ENCODE data around the gene DDX24.
A peak's percentile ranks its signal among the peaks of the same experiment; 100 is the strongest.

Gene DDX24, protein sequence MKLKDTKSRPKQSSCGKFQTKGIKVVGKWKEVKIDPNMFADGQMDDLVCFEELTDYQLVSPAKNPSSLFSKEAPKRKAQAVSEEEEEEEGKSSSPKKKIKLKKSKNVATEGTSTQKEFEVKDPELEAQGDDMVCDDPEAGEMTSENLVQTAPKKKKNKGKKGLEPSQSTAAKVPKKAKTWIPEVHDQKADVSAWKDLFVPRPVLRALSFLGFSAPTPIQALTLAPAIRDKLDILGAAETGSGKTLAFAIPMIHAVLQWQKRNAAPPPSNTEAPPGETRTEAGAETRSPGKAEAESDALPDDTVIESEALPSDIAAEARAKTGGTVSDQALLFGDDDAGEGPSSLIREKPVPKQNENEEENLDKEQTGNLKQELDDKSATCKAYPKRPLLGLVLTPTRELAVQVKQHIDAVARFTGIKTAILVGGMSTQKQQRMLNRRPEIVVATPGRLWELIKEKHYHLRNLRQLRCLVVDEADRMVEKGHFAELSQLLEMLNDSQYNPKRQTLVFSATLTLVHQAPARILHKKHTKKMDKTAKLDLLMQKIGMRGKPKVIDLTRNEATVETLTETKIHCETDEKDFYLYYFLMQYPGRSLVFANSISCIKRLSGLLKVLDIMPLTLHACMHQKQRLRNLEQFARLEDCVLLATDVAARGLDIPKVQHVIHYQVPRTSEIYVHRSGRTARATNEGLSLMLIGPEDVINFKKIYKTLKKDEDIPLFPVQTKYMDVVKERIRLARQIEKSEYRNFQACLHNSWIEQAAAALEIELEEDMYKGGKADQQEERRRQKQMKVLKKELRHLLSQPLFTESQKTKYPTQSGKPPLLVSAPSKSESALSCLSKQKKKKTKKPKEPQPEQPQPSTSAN

GRCh38 chr14:94080621-94081385 is at the start of gene DDX24, which contains the start of gene IFI27L1:
Gene DDX24, minus strand, starts transcription at chr14:94081202. Its CDS starts 1,460 bp downstream, at chr14:94079742.
Gene IFI27L1, plus strand, starts transcription at chr14:94081310. Its CDS starts 15,628 bp downstream, at chr14:94096938.
- DNase-seq (ENCODE audit: low read depth in 2 of 2) = peak; percentile 94 to 95

DNA sequence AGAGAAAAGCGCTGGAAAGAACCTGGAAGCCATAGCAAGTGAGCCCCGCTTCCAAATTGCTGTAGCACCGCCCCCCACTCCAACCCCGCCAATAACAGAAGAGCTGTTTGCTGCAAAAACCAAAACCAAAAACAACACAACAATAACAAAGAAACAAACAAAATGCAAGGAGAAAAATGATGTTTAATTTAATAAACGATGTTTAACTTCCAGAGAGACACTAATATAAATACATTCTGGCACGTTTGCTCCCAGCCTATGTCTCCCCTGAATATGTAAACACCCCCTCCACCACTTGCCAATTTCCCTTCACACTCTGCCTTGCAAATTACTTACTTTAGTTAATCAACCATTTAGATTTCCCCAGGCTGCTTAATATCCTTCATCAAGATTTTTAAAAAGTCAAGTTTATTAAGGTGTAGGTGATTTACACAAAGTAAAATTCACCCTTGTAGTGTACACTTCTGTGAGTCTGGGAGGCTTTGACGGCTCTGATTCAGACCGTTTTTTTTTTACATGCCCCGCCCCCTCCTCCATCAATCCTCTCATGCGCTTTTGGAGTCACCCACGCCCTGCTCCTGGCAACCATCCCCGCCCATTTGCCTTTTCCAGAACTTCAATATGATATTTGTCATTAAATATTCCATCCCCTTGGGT is 48.9 kb upstream of the DDX24 start:
- peak in 1 of 2 donors; percentile 12 for DNase-seq (ENCODE audit: low read depth in 2 of 2)

- peak; percentile 61 to 67 for DNase-seq (ENCODE audit: low read depth in 2 of 2)
Measured at GRCh38 chr14:94129111-94129757, 48.2 kb upstream of the DDX24 start, which contains the start of gene IFI27L2. Gene IFI27L2, minus strand, starts transcription at chr14:94129604. Its CDS starts 40 bp downstream, at chr14:94129564.

DNA sequence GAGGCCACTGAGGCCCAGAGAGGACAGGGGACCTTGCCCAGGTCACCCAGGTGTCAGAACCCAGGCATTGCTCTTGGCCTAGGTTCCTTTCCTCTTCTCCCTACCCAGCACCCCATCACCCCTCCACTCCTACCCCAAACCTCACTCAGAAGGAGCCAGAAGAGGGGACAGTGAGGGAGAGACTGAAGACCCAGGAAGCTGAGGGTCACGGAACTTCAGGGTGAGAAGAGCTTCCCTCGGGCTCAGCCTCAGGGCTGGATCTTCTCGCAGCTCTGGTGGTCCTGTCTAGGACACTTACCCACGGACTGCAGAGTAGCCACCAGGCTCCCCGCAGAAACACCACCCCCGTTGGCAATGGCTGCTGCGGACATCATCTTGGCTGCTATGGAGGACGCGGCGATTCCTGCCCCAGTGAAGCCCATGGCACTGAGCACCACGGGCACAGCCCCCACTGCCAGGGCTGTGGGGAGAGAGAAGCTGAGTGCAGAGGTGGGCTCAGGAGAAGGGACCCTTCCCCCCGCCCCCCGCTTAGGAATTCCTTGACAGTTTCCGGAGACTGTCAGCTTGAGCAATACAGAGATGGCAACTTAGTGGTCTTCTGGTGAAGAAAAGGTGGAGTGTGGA is 47.3 kb upstream of the DDX24 start:
- no peak for DNase-seq (ENCODE audit: low read depth in 2 of 2)

GRCh38 chr14:94127330-94127729 is 46.3 kb upstream of the DDX24 start:
- DNase-seq (ENCODE audit: low read depth in 2 of 2) = no peak

DNA sequence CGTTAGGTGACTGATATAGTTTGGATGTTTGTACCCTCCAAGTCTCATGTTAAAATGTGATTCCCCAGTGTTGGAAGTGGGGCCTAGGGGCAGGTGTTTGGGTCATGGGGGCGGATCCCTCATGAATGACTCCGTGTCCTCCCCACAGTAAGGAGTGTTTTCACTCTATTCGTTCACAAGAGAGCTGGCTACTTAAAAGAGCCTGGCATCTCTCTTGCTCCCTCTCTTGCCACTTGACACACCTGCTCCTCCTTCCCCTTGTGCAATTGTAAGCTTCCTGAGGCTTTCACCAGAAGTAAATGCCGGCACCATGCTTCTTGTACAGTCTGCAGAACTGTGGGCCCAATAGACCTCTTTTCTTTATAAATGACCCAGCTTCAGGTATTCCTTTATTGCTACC is 45.8 kb upstream of the DDX24 start:
- no peak for DNase-seq (ENCODE audit: low read depth in 2 of 2)

- DNase-seq (ENCODE audit: low read depth in 2 of 2) = no peak
Measured at GRCh38 chr14:94126419-94126677, 45.3 kb upstream of the DDX24 start.

GRCh38 chr14:94125659-94126418 is 44.8 kb upstream of the DDX24 start:
- DNase-seq (ENCODE audit: low read depth in 2 of 2) = no peak

GRCh38 chr14:94124582-94125377 is 43.8 kb upstream of the DDX24 start:
- DNase-seq (ENCODE audit: low read depth in 2 of 2) = no peak

DNA sequence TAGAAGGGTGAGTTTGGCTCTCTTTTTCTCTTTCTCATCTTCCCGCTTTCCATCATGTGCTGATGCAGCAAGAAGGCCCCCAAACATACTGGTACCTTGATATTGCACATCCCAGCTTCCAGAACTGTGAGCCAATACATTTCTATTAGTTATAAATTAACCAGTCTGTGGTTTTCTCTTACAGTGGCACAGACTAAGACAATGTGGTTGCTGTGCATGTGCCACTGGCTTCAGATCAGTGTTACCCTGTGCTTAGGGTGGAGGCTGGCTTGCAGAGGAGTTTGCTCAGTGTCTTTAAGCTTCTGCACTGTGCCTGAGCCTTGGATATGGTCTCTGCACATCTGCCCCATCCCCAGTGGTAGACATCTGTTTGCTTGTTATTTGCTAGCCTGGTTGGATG is 42.9 kb upstream of the DDX24 start:
- no peak for DNase-seq (ENCODE audit: low read depth in 2 of 2)

- DNase-seq (ENCODE audit: low read depth in 2 of 2) = no peak
Measured at GRCh38 chr14:94123296-94123695, 42.3 kb upstream of the DDX24 start.

GRCh38 chr14:94122438-94122837 is 41.4 kb upstream of the DDX24 start:
- no peak for DNase-seq (ENCODE audit: low read depth in 2 of 2)

GRCh38 chr14:94121485-94121884 is 40.5 kb upstream of the DDX24 start:
- no peak for DNase-seq (ENCODE audit: low read depth in 2 of 2)

DNA sequence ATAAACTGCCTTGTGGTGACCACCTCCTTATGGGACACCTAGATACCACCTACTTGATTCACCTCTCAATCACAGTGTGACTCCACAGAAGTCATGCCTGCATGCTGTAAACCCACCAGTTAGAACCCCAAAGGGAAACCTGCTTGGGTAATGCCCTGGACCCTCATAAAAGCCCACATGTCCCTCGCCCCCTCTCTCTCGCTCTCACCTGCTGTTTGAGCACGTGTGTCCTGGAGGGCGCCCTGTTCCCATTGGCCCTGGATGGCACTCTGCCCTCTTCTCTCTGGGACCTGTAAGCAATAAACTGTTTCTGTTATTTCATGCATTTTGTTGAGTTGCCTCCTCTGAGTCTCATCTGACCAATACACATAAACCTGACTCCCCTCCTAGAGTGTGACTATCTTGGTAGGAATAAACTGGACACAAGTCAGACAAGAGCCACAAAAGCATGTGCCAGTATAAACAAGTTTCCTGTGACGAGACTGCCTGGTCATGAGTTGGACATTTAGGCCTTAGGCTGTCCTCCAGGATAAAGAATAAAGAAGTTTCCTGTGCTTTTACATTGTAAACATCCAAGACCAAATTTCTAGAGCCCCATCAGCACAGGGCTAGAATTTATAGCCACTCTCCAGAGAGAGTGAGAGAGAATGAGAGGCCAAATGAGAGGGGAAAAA is 39.8 kb upstream of the DDX24 start:
- no peak for DNase-seq (ENCODE audit: low read depth in 2 of 2)

DNA sequence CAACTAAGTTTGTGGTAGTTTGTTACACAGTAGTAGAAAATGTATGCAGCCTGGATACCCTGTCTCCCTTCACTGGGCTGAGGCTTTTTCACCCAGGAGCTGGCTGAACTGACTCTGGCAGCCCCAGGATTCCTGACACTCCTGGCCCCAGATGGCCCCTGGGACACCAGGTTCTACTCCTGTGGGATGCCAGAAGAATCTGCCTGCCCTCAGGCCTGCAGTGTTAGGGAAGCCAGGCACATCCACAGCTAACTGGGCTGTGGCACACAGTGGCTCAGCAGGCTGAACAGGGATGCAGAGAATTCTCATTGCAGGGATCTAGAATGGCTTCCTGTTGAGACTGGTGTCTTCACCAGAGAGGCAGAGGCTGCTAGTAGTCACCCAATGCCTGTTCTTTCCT is 38.1 kb upstream of the DDX24 start:
- no peak for DNase-seq (ENCODE audit: low read depth in 2 of 2)

DNA sequence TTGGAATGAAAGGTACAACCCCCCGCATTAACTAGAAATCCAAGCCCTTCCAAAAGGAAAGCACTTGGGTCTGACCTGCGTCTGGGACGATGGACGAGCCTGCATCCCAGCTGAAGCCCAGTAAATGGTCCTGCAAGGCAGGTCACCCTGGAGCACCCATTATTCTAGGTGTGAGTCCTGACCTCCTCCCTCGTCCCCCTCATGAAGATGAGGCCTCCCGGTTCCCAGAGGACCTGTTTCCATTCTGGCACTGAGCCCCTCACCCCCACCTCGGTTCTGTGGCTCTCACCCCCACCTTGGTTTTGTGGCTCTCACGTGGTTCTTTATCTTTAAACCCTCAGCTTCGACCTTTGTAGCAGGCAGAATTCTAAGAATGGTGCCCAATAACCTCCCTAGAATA is 36.9 kb upstream of the DDX24 start:
- no peak for DNase-seq (ENCODE audit: low read depth in 2 of 2)

DNA sequence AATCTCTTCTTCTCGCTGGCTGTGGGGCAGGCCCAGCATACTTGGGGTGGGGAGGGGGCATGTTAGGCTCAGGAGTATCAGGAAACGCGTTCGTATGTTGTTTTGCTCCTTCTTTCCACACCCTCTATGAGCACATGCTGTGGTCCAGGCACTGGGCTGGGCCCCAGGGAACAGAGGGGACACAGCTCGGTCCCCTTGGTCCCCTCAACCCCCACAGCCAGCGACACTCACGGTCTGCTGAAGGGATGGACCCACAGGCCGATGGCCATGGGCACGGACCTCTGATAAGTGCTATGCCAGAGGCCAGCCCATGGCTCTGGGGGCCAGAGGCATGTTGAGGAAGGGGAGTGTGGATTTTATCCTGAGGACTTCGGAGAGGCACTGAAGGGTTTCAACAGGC is 35.7 kb upstream of the DDX24 start:
- no peak for DNase-seq (ENCODE audit: low read depth in 2 of 2)

DNA sequence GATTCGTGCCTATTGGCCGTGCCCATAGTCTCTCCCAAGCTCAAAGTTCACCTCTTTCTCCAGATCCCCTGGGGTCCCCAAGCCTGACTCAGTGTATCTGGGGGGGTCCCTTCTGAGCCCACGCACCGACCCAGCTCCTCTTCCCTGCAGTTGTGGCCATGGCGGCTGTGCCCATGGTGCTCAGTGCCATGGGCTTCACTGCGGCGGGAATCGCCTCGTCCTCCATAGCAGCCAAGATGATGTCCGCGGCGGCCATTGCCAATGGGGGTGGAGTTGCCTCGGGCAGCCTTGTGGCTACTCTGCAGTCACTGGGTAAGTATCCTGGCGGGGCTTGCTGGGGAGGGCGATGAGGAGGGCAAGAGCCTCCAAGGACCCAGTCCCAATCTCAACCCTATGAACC is 34.6 kb upstream of the DDX24 start:
- DNase-seq (ENCODE audit: low read depth in 2 of 2) = no peak
